ENCODE data around the gene FMC1. TPM values are rescaled to one million over a fixed set of nuclear protein-coding genes. Genes with fewer than 3 reads are reported as not detected.

FMC1 gene
- total RNA-seq, 1 donor = 8.4 TPM

- TF ChIP-seq CTCF (IDR thresholded peaks at IDR 0.05; ENCODE audit: insufficient read depth, low read length) = no peak
- no peak overlapping the region for H3K4me3 ChIP-seq (ENCODE audit: low read depth, low read length)
- no peak for DNase-seq (ENCODE audit: low read depth)
Measured at GRCh38 chr7:139394540-139394939, 53.4 kb downstream of the FMC1 start.

Small RNA genes within 50 kb of the gene (small RNA-seq; reads per million reads assigned to genes)
- gene RNU6-206P = not detected

Other genes with a start within 250 kb of the FMC1 start
- 20.0 and 55.4 TPM in 2 replicates for gene ZC3HAV1, start 231.6 kb upstream of the FMC1 start, total RNA-seq (ENCODE audit: low replicate concordance)
- gene UBN2, start 110.1 kb upstream of the FMC1 start, total RNA-seq (ENCODE audit: low replicate concordance) = 8.0 and 11.3 TPM in 2 replicates
- 58.5 and 93.7 TPM in 2 replicates for gene LUC7L2, start 18.6 kb downstream of the FMC1 start, total RNA-seq (ENCODE audit: low replicate concordance)
- not detected in 2 replicates for gene KLRG2, start 142.3 kb downstream of the FMC1 start, total RNA-seq (ENCODE audit: low replicate concordance)
- not detected in 2 replicates for gene CLEC2L, start 182.3 kb downstream of the FMC1 start, total RNA-seq (ENCODE audit: low replicate concordance)